SK-N-SH treated with all-trans-retinoic acid at 6 μM for 48 hours (cell line): ENCODE measurements around the gene SLC25A23.

Experiments used
- ATAC-seq: fragments of 200-7000 bp; cut with Tn5 transposase; 3 replicates; pipeline ENCODE4 v1.9.1; 2020; ENCODE audit warnings: mild to moderate bottlenecking, moderate library complexity
- BACH2 ChIP-seq: fragments of 250-450 bp; sonication (Bioruptor Pico); IDR thresholded peaks from 2 replicates; pipeline ENCODE4 v1.9.0; 2021; ENCODE audit warnings: mild to moderate bottlenecking, borderline replicate concordance
- CREB5 ChIP-seq: fragments of 250-450 bp; sonication (Bioruptor Pico); IDR thresholded peaks from 2 replicates; pipeline ENCODE4 v1.5.1; 2020; ENCODE audit warnings: low read depth, mild to moderate bottlenecking, moderate library complexity
- CSDC2 ChIP-seq: fragments of 250-450 bp; sonication (Bioruptor Pico); IDR thresholded peaks from 2 replicates; pipeline ENCODE4 v1.5.0; 2020; ENCODE audit warnings: mild to moderate bottlenecking, moderate library complexity
- GLIS3 ChIP-seq: fragments of 250-450 bp; sonication (Bioruptor Pico); IDR thresholded peaks from 2 replicates; pipeline ENCODE4 v1.5.0; 2020; ENCODE audit warnings: mild to moderate bottlenecking, moderate library complexity
- ISL1 ChIP-seq: fragments of 250-450 bp; sonication (Bioruptor Pico); IDR thresholded peaks from 2 replicates; pipeline ENCODE4 v2.1.2; 2022; ENCODE audit warnings: mild to moderate bottlenecking, moderate library complexity
- OSR1 ChIP-seq: fragments of 250-450 bp; sonication (Bioruptor Pico); IDR thresholded peaks from 2 replicates; pipeline ENCODE4 v1.8.0; 2022; ENCODE audit warnings: moderate library complexity, mild to moderate bottlenecking, inconsistent platforms
- PATZ1 ChIP-seq: fragments of 250-450 bp; sonication (Bioruptor Pico); IDR thresholded peaks from 2 replicates; pipeline ENCODE4 v1.8.0; 2020; ENCODE audit warnings: mild to moderate bottlenecking, moderate library complexity, borderline replicate concordance
- RARB ChIP-seq: fragments of 250-450 bp; sonication (Bioruptor Pico); IDR thresholded peaks from 2 replicates; pipeline ENCODE4 v1.8.0; 2021; ENCODE audit warnings: mild to moderate bottlenecking, moderate library complexity
- SNAI2 ChIP-seq: fragments of 250-450 bp; sonication (Bioruptor Pico); IDR thresholded peaks from 2 replicates; pipeline ENCODE4 v1.5.0; 2020; ENCODE audit warnings: mild to moderate bottlenecking, moderate library complexity
- TCF4 ChIP-seq: fragments of 250-450 bp; sonication (Bioruptor Pico); IDR thresholded peaks from 2 replicates; pipeline ENCODE4 v1.8.0; 2021; ENCODE audit warnings: mild to moderate bottlenecking, moderate library complexity, borderline replicate concordance
- TOX ChIP-seq: fragments of 250-450 bp; sonication (Bioruptor Pico); IDR thresholded peaks from 2 replicates; pipeline ENCODE4 v1.8.0; 2021; ENCODE audit warnings: mild to moderate bottlenecking, moderate library complexity, borderline replicate concordance
- TSHZ2 ChIP-seq: fragments of 250-450 bp; sonication (Bioruptor Pico); IDR thresholded peaks from 2 replicates; pipeline ENCODE4 v1.5.0; 2020; ENCODE audit warnings: mild to moderate bottlenecking, moderate library complexity
- ZC3H10 ChIP-seq: fragments of 250-450 bp; sonication (Bioruptor Pico); IDR thresholded peaks from 2 replicates; pipeline ENCODE4 v1.5.1; 2021; ENCODE audit warnings: mild to moderate bottlenecking, moderate library complexity
- ZFP3 ChIP-seq: fragments of 250-450 bp; sonication (Bioruptor Pico); IDR thresholded peaks from 2 replicates; pipeline ENCODE4 v1.5.0; 2020; ENCODE audit warnings: mild to moderate bottlenecking, moderate library complexity
- ZFP30 ChIP-seq: fragments of 450-650 bp; formaldehyde crosslinking; IDR thresholded peaks from 2 replicates; pipeline ENCODE4 v1.5.0; 2022; ENCODE audit warnings: mild to moderate bottlenecking, moderate library complexity
- ZNF565 ChIP-seq: fragments of 450-650 bp; formaldehyde crosslinking; conservative IDR thresholded peaks from 2 replicates; pipeline ENCODE4 v1.5.0; 2020; ENCODE audit warnings: low read depth, mild to moderate bottlenecking, moderate library complexity

Gene SLC25A23

GRCh38 chr19:6425732-6426620 lies 33.6 kb downstream of the SLC25A23 start:
- ATAC-seq, result no peak

GRCh38 chr19:6424939-6425731 lies 34.5 kb downstream of the SLC25A23 start:
- TF ChIP-seq SNAI2 (CRISPR knock-in tag) (peak; percentile 88; the same call in 1 of the 2 replicates), TSHZ2 (CRISPR knock-in tag) (peak; percentile 65), GLIS3 (CRISPR knock-in tag) (no peak), ZFP30 (0 out of 2 replicates have a peak, but pooled peaks have one; percentile 39), BACH2 (0 out of 2 replicates have a peak, but pooled peaks have one; percentile 52)
- peak; percentile 94 for ATAC-seq

More at GRCh38 chr19:6425732-6426620, 33.6 kb downstream of the SLC25A23 start:
- TF ChIP-seq ZFP3 (CRISPR knock-in tag) (0 out of 2 replicates have a peak, but pooled peaks have one; percentile 53), CSDC2 (CRISPR knock-in tag) (peak; percentile 88; the same call in 1 of the 2 replicates), TCF4 (no peak)

GRCh38 chr19:6424195-6424938 lies 35.2 kb downstream of the SLC25A23 start, which contains the start of gene KHSRP:
Gene KHSRP, minus strand, starts transcription at chr19:6424811. Its CDS starts 110 bp downstream, at chr19:6424701.
- TF ChIP-seq CREB5 (CRISPR knock-in tag) (no peak), RARB (CRISPR knock-in tag) (no peak), ZFP3 (CRISPR knock-in tag) (no peak), TCF4 (no peak), ISL1 (CRISPR knock-in tag) (no peak), PATZ1 (CRISPR knock-in tag) (no peak), TOX (CRISPR knock-in tag) (no peak), OSR1 (CRISPR knock-in tag) (no peak), CSDC2 (CRISPR knock-in tag) (no peak), BACH2 (no peak), ZC3H10 (CRISPR knock-in tag) (no peak), TSHZ2 (CRISPR knock-in tag) (no peak), ZNF565 (no peak)
- ATAC-seq, result no peak
